ENCODE measurements around the gene BCL7B. TPM values are rescaled to one million over a fixed set of nuclear protein-coding genes. Genes with fewer than 3 reads are reported as not detected.

BCL7B gene
- total and polyA plus RNA-seq, 10 donors: 40.1 to 79.2 (median 58.2) TPM

GRCh38 chr7:73596191-73597065 lies 38.9 kb upstream of the BCL7B start:
- H3K9me3 ChIP-seq: no peaks in the 10 kb centered on the region
- DNase-seq: no peak
- 57 to 75% (median 64%) methylated on average over 14 to 37 of the region's 37 CpGs for WGBS, 5 donors

DNA sequence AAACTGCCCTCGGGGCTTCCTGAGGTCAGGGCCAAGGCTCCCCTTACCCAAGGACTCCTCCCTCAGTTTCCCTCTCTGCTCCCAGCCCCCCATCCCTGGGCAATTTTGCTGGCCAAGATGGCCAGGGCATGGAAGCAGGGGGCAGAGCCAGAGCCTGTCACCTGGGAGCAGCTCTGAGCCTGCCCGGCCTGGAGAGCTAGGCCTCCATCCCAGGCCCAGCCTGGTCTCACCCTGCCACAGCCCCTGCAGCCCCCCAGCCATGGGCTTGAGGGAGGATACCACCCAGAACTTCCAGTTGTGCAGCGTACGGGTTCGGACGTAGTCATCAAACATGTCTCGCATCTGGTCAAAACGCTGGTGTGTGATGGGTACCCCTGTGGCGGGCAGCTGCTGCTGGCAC lies 37.9 kb upstream of the BCL7B start:
- no peaks in the 10 kb centered on the region for H3K9me3 ChIP-seq
- intact Hi-C loops (cut with DNase I; ENCODE audit: low total_unique reads): no loop called here
- no peaks in the 10 kb centered on the region for H3K4me1 ChIP-seq
- WGBS, 5 donors: 38 to 90% (median 88%) methylated on average over 1 to 9 of the region's 9 CpGs
- no peak for DNase-seq
- no peaks in the 10 kb centered on the region for H3K36me3 ChIP-seq
- H3K4me3 ChIP-seq: no peak overlapping the region
- H3K27ac ChIP-seq: no peak overlapping the region
- peaks cover 0 to 45% (median 0%) of the 10 kb centered on the region in 7 donors for H3K27me3 ChIP-seq (replicated peaks in 1 of 7)
- TF ChIP-seq POLR2A (IDR thresholded peaks at IDR 0.05): no peak
- no peak for TF ChIP-seq POLR2AphosphoS5 (IDR thresholded peaks at IDR 0.05)
- TF ChIP-seq, protein P1, sequence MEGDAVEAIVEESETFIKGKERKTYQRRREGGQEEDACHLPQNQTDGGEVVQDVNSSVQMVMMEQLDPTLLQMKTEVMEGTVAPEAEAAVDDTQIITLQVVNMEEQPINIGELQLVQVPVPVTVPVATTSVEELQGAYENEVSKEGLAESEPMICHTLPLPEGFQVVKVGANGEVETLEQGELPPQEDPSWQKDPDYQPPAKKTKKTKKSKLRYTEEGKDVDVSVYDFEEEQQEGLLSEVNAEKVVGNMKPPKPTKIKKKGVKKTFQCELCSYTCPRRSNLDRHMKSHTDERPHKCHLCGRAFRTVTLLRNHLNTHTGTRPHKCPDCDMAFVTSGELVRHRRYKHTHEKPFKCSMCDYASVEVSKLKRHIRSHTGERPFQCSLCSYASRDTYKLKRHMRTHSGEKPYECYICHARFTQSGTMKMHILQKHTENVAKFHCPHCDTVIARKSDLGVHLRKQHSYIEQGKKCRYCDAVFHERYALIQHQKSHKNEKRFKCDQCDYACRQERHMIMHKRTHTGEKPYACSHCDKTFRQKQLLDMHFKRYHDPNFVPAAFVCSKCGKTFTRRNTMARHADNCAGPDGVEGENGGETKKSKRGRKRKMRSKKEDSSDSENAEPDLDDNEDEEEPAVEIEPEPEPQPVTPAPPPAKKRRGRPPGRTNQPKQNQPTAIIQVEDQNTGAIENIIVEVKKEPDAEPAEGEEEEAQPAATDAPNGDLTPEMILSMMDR (IDR thresholded peaks at IDR 0.05 in 8 of 11, conservative IDR thresholded peaks at IDR 0.05 in 3 of 11): no peak

More at GRCh38 chr7:73596191-73597065, 38.9 kb upstream of the BCL7B start:
- Histone ChIP-seq H3K27me3 (replicated peaks in 1 of 7) (peaks cover 0 to 51% (median 0%) of the 10 kb centered on the region in 7 donors), H3K4me1 (no peaks in the 10 kb centered on the region), H3K4me3 (no peak overlapping the region), H3K36me3 (no peaks in the 10 kb centered on the region), H3K27ac (no peak overlapping the region)
- intact Hi-C loops (cut with DNase I; ENCODE audit: low total_unique reads): no loop called here
- TF ChIP-seq POLR2AphosphoS5 (IDR thresholded peaks at IDR 0.05): no peak
- no peak for TF ChIP-seq POLR2A (IDR thresholded peaks at IDR 0.05)
- TF ChIP-seq, protein P1 (IDR thresholded peaks at IDR 0.05 in 8 of 11, conservative IDR thresholded peaks at IDR 0.05 in 3 of 11): no peak

GRCh38 chr7:73593207-73594045 lies 35.9 kb upstream of the BCL7B start:
- intact Hi-C loops (cut with DNase I; ENCODE audit: low total_unique reads): no loop called here
- Histone ChIP-seq H3K4me3 (no peak overlapping the region), H3K27me3 (replicated peaks in 1 of 7) (peaks cover 0 to 31% (median 0%) of the 10 kb centered on the region in 7 donors), H3K9me3 (no peaks in the 10 kb centered on the region), H3K36me3 (no peaks in the 10 kb centered on the region), H3K4me1 (no peaks in the 10 kb centered on the region), H3K27ac (no peak overlapping the region)
- 70 to 78% (median 73%) methylated on average over 9 to 14 of the region's 14 CpGs for WGBS, 5 donors
- no peak for DNase-seq
- TF ChIP-seq POLR2AphosphoS5 (IDR thresholded peaks at IDR 0.05) (no peak), POLR2A (IDR thresholded peaks at IDR 0.05) (no peak)
- TF ChIP-seq, protein P1 (IDR thresholded peaks at IDR 0.05 in 8 of 11, conservative IDR thresholded peaks at IDR 0.05 in 3 of 11): no peak

Data from spleen (tissue), 11 donors.